NCI-H187 (cell line): ENCODE measurements around the gene STK32C.
A peak's percentile ranks its signal among the peaks of the same experiment; 100 is the strongest.
"Not testable (repeated sequence)": the region's sequence is repeated elsewhere in the genome, so short reads cannot be mapped to it uniquely, and the experiment has no call there.

Experiments used
- DNase-seq, 2 experiments: peaks; one replicate each; lab custom pipeline; 2025; lab: John Stamatoyannopoulos, UW

The STK32C gene

GRCh38 chr10:132281915-132282666, 25.7 kb downstream of the STK32C start:
- DNase-seq, result peak in 1 of 2 experiments; percentile 30

DNA sequence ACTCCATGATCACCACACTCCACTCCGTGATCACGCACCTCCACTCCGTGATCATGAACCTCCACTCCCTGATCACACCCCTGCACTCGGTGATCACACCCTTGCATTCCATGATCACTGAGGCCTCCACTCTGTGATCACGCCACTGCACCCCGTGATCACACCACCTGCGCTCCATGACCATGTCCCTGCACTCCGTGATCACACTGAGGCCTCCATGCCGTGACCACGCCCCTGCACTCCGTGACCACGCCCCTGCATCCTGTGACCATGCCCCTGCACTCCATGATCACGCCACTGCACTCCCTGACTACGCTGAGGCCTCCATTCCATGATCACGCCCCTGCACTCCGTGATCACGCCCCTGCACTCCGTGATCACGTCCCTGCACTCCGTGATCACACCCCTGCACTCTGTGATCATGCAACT, 27.1 kb downstream of the STK32C start:
- no peak for DNase-seq

GRCh38 chr10:132279873-132280645, 27.7 kb downstream of the STK32C start:
- DNase-seq, result no peak

GRCh38 chr10:132277311-132277741, 30.4 kb downstream of the STK32C start:
- DNase-seq, result no peak

GRCh38 chr10:132276706-132277105, 31.0 kb downstream of the STK32C start:
- DNase-seq, result no peak

DNA sequence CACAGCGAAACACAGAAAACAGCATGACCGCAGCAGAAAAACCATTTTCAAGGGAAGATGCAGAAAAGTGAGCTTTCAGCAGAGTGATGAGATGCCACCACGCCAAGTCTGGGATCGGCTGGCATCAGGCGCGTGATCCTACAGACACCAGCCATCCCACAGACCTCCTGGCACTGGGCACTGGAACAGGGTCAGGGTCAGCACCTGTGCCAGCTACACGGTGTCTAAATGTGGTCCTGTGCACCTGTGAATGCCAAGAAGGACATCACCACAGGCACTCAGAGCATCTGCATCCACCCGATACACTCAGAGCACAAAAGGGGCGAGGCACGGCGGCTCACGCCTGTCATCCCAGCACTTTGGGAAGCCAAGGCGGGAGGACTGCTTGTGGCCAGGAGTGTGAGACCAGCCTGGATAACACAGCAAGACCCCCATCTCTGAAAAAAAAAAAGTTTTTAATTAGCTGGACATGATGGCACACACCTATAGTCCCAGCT, 31.5 kb downstream of the STK32C start:
- DNase-seq, result no peak

DNA sequence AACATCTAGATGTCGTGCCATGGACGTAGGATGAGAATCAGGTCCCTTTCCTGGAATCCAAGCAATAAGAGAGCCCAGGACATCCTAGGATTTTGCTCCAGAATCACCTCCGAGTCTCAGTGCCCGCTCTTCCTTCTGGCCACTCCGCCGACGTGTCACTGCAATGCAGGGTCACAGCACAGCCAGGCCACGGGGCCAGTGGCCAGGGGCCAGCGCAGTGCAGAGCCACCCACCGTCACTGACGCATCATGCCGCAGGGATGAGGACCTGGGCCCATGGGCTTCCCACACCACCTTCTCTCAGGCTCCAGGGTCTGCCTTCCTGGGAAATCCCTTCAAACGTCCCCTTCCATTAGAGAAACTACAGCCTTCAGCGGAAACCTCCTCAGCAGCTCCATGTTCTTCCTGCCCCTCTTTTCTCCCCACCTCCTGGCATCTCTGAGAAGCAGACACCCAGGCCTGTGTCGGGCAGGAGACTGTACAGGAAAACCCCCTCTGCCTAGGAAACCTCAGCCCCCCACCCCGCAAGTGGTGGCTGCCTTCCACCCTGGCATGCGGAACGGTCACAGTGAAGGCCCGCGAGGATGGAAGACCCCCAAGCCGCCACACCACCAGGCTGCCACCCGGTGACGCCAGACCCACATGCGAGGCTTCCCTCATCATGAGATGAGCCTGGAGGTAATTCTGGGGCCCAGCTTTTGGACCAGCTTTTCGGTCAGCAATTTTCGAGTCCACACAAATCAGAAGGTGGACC, 32.1 kb downstream of the STK32C start:
- no peak for DNase-seq

- DNase-seq, result no peak
Observed at GRCh38 chr10:132274986-132275385, 32.8 kb downstream of the STK32C start.

- no peak for DNase-seq
Observed at GRCh38 chr10:132274581-132274980, 33.2 kb downstream of the STK32C start.

DNA sequence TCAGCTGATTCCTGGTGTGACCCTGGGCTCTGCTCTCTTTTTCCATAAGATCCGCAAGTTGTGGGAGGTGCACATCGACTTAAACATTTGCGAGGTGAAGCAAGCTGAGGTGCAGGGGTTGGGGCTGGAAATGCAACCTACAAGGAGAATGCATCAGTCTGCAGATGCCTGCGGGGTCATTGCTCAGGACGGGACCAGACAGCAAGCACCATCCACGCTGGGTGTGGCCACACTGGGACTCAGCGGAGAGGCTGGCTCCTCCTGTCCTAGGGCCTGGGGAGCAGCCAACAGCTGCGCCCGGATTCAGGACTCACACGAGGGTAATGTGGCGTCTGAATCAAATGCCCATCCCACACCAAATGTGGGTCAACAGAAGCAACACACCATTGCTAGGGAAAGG, 33.8 kb downstream of the STK32C start:
- DNase-seq, result no peak

- DNase-seq, result no peak
Observed at GRCh38 chr10:132273304-132273944, 34.3 kb downstream of the STK32C start.

DNA sequence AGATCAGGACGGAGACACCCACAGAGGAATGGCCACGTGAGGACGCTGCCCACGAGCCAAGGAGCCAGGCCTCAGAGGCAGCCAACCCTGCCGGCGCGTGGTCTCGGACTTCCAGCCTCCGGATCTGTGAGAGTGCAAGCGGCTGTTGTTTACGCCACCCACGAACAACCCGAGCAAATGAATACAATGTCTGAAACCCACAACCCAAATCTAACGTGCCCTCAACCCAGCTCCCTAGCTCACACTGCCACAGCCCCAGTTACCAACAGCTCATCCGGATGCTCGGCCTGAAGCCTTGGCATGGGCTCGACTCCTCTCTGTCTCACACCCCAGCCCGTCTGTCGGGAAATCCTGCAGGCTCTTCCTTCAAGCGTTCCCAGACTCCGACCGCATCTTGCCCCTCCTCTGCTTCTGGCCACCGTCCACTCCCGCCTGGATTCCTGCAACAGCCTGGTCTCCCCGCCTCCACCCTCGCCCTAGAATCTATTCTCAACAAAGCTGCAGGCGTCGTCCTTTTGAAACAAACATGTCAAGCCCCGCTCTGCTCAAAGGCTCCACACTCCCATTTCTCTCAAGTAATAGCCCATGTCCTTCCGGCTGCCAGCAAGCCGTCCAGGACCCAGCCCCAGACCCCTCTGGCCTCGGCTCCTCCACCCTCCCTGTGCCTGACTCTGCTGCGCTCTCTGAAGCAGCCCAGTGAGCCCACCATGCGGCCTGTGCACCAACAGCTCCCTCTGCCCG, 35.3 kb downstream of the STK32C start:
- no peak for DNase-seq

DNA sequence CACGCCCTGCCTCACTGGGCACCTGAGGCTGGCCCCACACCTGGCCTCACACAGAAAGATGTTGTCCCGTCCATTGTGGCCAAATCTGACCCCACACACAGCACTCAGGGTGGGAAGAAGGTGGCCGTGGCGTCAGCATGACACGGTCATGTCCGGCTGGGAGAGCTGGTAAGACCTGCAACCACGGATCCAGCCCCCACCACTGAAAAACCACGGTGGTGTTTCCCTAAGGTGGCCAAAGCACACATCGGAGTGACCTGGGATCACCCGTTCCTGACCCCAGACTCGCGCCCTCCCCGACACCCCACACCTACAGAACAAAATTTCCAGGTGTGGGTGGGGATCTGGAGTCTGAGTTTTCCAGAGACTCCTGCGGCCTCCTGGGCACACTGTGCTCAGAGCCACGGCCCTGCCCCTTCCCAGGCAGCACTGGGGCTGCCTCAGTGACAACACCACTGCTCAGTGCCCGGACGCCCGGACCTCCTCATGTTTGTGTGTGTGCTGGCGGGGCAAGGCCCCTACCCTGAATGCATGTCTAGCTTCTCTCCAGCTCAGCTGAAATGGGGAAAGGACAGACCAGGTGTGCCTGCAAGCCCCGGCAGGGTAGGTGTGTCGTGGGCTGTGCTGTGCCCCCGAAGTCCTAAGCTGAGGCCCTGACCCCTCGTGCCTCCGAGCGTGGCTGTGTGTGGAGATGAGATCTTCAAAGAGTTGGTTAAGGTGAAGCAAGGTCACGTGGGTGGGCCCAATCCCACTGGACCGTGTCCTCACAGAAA, 36.1 kb downstream of the STK32C start:
- DNase-seq, result no peak

GRCh38 chr10:132270721-132271457, 36.9 kb downstream of the STK32C start:
- DNase-seq, result no peak

- no peak for DNase-seq
Observed at GRCh38 chr10:132270256-132270655, 37.5 kb downstream of the STK32C start.

DNA sequence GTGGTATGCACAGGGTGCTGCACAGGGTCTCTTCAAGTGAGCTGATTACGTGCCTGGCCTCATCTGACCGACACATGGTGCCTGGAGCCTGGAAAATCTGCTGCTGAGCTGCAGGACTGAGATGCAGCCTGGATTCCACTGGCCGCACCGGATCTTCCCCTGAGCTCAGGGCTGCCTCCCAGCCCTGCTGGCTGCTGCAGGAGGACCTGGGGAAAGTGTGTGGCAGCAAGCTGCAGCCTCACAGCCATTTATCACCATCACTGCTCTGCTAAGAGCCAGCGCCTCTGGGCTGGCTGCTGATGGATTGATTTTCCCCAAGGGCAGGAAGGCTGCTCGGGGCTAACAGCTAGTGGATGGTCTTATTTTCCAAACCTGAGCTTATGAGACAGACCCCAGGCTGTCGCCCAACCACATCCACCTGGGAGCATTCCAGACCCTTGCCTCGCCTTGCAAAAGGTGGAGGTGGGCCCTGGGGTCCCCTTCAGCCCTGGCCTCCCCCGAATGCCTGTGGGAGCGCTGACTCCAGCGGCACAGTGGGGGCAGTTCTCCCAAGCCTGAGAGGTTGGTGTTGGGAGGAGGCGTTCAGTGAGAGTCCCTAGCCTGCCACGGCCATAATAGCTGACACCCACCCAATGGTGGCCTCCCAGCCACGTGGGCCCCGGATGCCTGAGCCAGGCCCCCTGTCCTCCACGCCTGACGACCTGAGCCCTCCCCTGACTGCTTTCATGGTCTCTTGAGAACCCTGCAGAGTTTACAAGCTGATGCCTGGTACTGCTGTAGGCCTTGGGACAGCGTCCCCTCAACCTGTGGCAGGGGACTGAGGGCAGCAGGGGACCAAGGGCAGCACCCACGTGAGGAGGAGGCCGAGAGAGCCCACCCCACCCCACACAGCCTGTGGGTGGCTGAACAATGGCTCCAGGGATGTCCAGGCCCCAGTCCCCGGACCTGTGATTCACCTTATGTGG, 38.2 kb downstream of the STK32C start:
- no peak for DNase-seq

- DNase-seq, result not testable (repeated sequence)
Observed at GRCh38 chr10:132267916-132268315, 39.8 kb downstream of the STK32C start.

DNA sequence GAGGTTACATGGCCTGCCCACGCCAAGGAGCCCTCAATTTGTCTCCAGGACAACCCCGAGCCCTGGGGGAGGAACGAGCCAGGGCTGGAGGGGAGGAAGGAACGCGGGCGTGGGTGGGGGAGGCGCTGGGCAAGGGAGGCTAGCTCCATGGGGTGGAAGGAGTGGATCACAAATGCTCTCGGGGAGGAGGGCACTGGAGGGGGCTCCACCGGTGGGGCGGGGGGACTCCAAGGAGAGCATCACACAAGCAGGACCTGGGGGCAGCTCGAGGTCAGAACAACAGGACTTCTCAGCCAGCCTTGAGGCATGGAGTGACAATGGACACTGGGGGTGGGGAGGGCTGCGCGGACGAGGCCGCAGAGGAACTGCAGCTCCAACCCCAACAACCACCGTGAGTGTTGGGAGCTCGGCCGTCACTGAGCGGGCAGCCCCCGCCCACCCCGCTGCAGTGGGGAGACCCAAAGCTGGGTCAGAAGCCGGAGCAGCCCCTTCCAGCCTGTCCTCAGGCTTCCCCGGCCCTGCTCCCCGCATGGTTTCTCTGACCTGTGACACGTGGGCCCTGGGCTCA, 41.1 kb downstream of the STK32C start:
- no peak for DNase-seq
